Measurements from ENCODE around the gene THAP4.

Gene THAP4

GRCh38 chr2:241562269-241562891 is 74.6 kb downstream of the THAP4 start:
- no peak for DNase-seq

- no peak for DNase-seq
These were observed 75.1 kb downstream of the THAP4 start for GRCh38 chr2:241561832-241562231.

- DNase-seq, result no peak
These were observed 76.0 kb downstream of the THAP4 start for GRCh38 chr2:241560883-241561474.

GRCh38 chr2:241560162-241560882 is 76.6 kb downstream of the THAP4 start:
- no peak for DNase-seq

- DNase-seq, result no peak
These were observed 77.4 kb downstream of the THAP4 start for GRCh38 chr2:241559323-241560161.

- DNase-seq, result no peak
These were observed 78.2 kb downstream of the THAP4 start, which contains the start of gene BOK for GRCh38 chr2:241558532-241559322. Gene BOK (plus strand): TSS chr2:241558745. CDS start chr2:241559484, 739 bp downstream.

- no peak for DNase-seq
These were observed 80.2 kb downstream of the THAP4 start for GRCh38 chr2:241556746-241557145.

GRCh38 chr2:241555711-241556110 is 81.2 kb downstream of the THAP4 start:
- no peak for DNase-seq

GRCh38 chr2:241554610-241555322 is 82.2 kb downstream of the THAP4 start:
- no peak for DNase-seq

GRCh38 chr2:241553981-241554380 is 83.0 kb downstream of the THAP4 start:
- no peak for DNase-seq

- no peak for DNase-seq
These were observed 83.5 kb downstream of the THAP4 start for GRCh38 chr2:241553512-241553830.

- DNase-seq, result no peak
These were observed 84.8 kb downstream of the THAP4 start for GRCh38 chr2:241551998-241552737.

- DNase-seq, result no peak
These were observed 85.4 kb downstream of the THAP4 start for GRCh38 chr2:241551599-241551997.

GRCh38 chr2:241550616-241551580 is 86.1 kb downstream of the THAP4 start:
- no peak for DNase-seq

GRCh38 chr2:241548451-241548835 is 88.5 kb downstream of the THAP4 start:
- no peak for DNase-seq

GRCh38 chr2:241547781-241548450 is 89.0 kb downstream of the THAP4 start:
- no peak for DNase-seq

- DNase-seq, result no peak
These were observed 90.0 kb downstream of the THAP4 start for GRCh38 chr2:241546771-241547498.
